Measurements from ENCODE around the gene RPL22L1. TPM values are rescaled to one million over a fixed set of nuclear protein-coding genes. Genes with fewer than 3 reads are reported as not detected.

Gene RPL22L1
- total and polyA plus RNA-seq, 7 donors: 69.6 to 148 (median 97.0) TPM

GRCh38 chr3:170876537-170876936 is 6.5 kb upstream of the RPL22L1 start:
- Histone ChIP-seq H3K36me3 (no peaks in the 10 kb centered on the region), H3K4me3 (no peak overlapping the region), H3K27me3 (no peaks in the 10 kb centered on the region), H3K9me3 (peaks cover 0 to 3% (median 0%) of the 10 kb centered on the region in 4 donors), H3K4me1 (no peaks in the 10 kb centered on the region), H3K27ac (no peak overlapping the region)
- no peak for TF ChIP-seq CTCF (IDR thresholded peaks at IDR 0.05)
- TF ChIP-seq POLR2AphosphoS5 (IDR thresholded peaks at IDR 0.05): no peak
- TF ChIP-seq EP300 (IDR thresholded peaks at IDR 0.05): no peak
- no peak for TF ChIP-seq POLR2A (IDR thresholded peaks at IDR 0.05)
- WGBS, 2 donors: 17 to 64% methylated on average over 2 of the region's 2 CpGs
- no peak for DNase-seq
- intact Hi-C loops (cut with DNase I): no loop called here

- peak overlapping the region; percentile 79 to 85 (median 84) for H3K27ac ChIP-seq
- intact Hi-C loops (cut with DNase I): loop anchor here (5.0 kb wide), 1 partner anchor 1173 kb away; no protein-coding TSS in a partner anchor
- peak overlapping the region; percentile 65 to 72 (median 67) for H3K4me3 ChIP-seq
- peaks cover 0 to 38% (median 10%) of the 10 kb centered on the region in 4 donors for H3K36me3 ChIP-seq
- H3K4me1 ChIP-seq: peaks cover 0 to 29% (median 20%) of the 10 kb centered on the region in 4 donors
- DNase-seq: no peak
- no peaks in the 10 kb centered on the region for H3K9me3 ChIP-seq
- no peaks in the 10 kb centered on the region for H3K27me3 ChIP-seq
- 2 to 15% methylated on average over 2 of the region's 2 CpGs for WGBS, 2 donors
- no peak for TF ChIP-seq CTCF (IDR thresholded peaks at IDR 0.05)
- no peak for TF ChIP-seq POLR2A (IDR thresholded peaks at IDR 0.05)
- no peak for TF ChIP-seq POLR2AphosphoS5 (IDR thresholded peaks at IDR 0.05)
- TF ChIP-seq EP300 (IDR thresholded peaks at IDR 0.05): no peak
These were observed 780 bp downstream of the RPL22L1 start for GRCh38 chr3:170869239-170869590.

- peak overlapping the region in 3 of 4 donors; percentile 65 to 72 (median 68) for H3K4me3 ChIP-seq
- H3K27me3 ChIP-seq: no peaks in the 10 kb centered on the region
- H3K27ac ChIP-seq: peak overlapping the region in 3 of 4 donors; percentile 83 to 85 (median 85)
- no peaks in the 10 kb centered on the region for H3K9me3 ChIP-seq
- intact Hi-C loops (cut with DNase I): loop anchor here (5.0 kb wide), 1 partner anchor 1174 kb away; no protein-coding TSS in a partner anchor
- H3K4me1 ChIP-seq: peaks cover 0 to 29% (median 20%) of the 10 kb centered on the region in 4 donors
- TF ChIP-seq EP300 (IDR thresholded peaks at IDR 0.05) (no peak), POLR2AphosphoS5 (IDR thresholded peaks at IDR 0.05) (no peak), POLR2A (IDR thresholded peaks at IDR 0.05) (no peak), CTCF (IDR thresholded peaks at IDR 0.05) (no peak)
- 46 to 63% methylated on average over 9 of the region's 9 CpGs for WGBS, 2 donors
- no peak for DNase-seq
- H3K36me3 ChIP-seq: peaks cover 0 to 38% (median 10%) of the 10 kb centered on the region in 4 donors
These were observed 1.3 kb downstream of the RPL22L1 start for GRCh38 chr3:170868577-170869238.

GRCh38 chr3:170867143-170867937 is 2.7 kb downstream of the RPL22L1 start:
- H3K4me1 ChIP-seq: peaks cover 0 to 29% (median 20%) of the 10 kb centered on the region in 4 donors
- H3K36me3 ChIP-seq: peaks cover 0 to 38% (median 10%) of the 10 kb centered on the region in 4 donors
- H3K27ac ChIP-seq: no peak overlapping the region
- DNase-seq: no peak
- no peaks in the 10 kb centered on the region for H3K27me3 ChIP-seq
- intact Hi-C loops (cut with DNase I): loop anchor here (5.0 kb wide), 1 partner anchor 1175 kb away; no protein-coding TSS in a partner anchor
- 29 to 33% methylated on average over 1 of the region's 1 CpG for WGBS, 2 donors
- H3K4me3 ChIP-seq: no peak overlapping the region
- TF ChIP-seq CTCF (IDR thresholded peaks at IDR 0.05): no peak
- TF ChIP-seq EP300 (IDR thresholded peaks at IDR 0.05): no peak
- no peak for TF ChIP-seq POLR2AphosphoS5 (IDR thresholded peaks at IDR 0.05)
- no peak for TF ChIP-seq POLR2A (IDR thresholded peaks at IDR 0.05)
- no peaks in the 10 kb centered on the region for H3K9me3 ChIP-seq

All from sigmoid colon (tissue), 7 donors.